ENCODE measurements around the gene MICALL1.

DNA sequence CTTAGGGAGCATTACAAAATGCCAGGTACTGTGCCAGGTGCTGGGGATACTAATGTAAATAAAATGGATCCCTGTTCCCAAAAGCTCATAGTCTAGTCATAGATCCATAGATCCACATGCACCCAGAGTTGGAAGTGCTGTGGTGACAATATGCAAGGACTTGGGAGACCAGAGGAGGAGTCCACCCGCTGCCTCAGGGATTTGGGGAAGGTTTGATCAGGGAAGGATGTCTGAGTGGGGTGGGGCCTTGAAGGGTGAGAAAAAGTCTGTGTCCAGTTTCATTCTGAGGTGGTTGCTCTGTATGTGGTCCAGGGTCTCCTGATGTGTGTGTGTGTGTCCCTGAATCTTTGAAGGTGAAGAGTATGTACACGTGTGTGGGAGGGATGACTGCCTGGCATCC, 69.1 kb downstream of the MICALL1 start:
- no peak for TF ChIP-seq GRHL2 (CRISPR knock-in tag; IDR thresholded peaks at IDR 0.05; ENCODE audit: insufficient replicate concordance, severe bottlenecking)
- no peak for TF ChIP-seq ARID4B (CRISPR knock-in tag; IDR thresholded peaks at IDR 0.05; ENCODE audit: borderline replicate concordance)
- TF ChIP-seq ZNF512 (CRISPR knock-in tag; IDR thresholded peaks at IDR 0.05; ENCODE audit: borderline replicate concordance), result no peak
- no peak for TF ChIP-seq ESRRA (CRISPR knock-in tag; IDR thresholded peaks at IDR 0.05; ENCODE audit: borderline replicate concordance)
- TF ChIP-seq CTCF (IDR thresholded peaks at IDR 0.05), result no peak
- TF ChIP-seq ZNF423 (CRISPR knock-in tag; IDR thresholded peaks at IDR 0.05), result no peak
- no peak for TF ChIP-seq ZBTB43 (CRISPR knock-in tag; IDR thresholded peaks at IDR 0.05)
- TF ChIP-seq HMGXB4 (CRISPR knock-in tag; IDR thresholded peaks at IDR 0.05), result no peak
- no peak for TF ChIP-seq JUN (CRISPR knock-in tag; IDR thresholded peaks at IDR 0.05)
- no peak for TF ChIP-seq FOXP1 (CRISPR knock-in tag; IDR thresholded peaks at IDR 0.05; ENCODE audit: borderline replicate concordance)
- TF ChIP-seq MAX (CRISPR knock-in tag; IDR thresholded peaks at IDR 0.05), result no peak
- TF ChIP-seq, protein P1, sequence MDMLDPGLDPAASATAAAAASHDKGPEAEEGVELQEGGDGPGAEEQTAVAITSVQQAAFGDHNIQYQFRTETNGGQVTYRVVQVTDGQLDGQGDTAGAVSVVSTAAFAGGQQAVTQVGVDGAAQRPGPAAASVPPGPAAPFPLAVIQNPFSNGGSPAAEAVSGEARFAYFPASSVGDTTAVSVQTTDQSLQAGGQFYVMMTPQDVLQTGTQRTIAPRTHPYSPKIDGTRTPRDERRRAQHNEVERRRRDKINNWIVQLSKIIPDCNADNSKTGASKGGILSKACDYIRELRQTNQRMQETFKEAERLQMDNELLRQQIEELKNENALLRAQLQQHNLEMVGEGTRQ (CRISPR knock-in tag; IDR thresholded peaks at IDR 0.05), result no peak
- no peak for TF ChIP-seq AFF4 (CRISPR knock-in tag; IDR thresholded peaks at IDR 0.05; ENCODE audit: borderline replicate concordance)
- TF ChIP-seq CREM (CRISPR knock-in tag; IDR thresholded peaks at IDR 0.05), result no peak

Measured in WTC11 (cell line).